Stimulated activated naive CD8-positive, alpha-beta T cell treated with anti-CD3 and anti-CD28 coated beads, Interleukin-15, amount 100 ng/mL, for 72 hours (primary cell): ENCODE results near the gene TRMO.

ENCODE experiments used
- ATAC-seq: fragments of 150-1000 bp; cut with Tn5 transposase; 2 replicates; pipeline ENCODE4 v1.10.0; 2021; ENCODE audit warnings: mild to moderate bottlenecking, moderate library complexity
- DNase-seq, 2 donors: peaks; one replicate each; pipeline ENCODE4 v3.0.0; 2021 to 2022
- H3K27ac Mint-ChIP-seq, 2 donors: one replicate each; pipeline ENCODE4 v1.8.0; 2022; ENCODE audit warnings: mild to moderate bottlenecking in 2 of 2, mixed read lengths in 2 of 2, moderate library complexity in 2 of 2
- H3K27me3 Mint-ChIP-seq: one replicate; pipeline ENCODE4 v1.8.0; 2022; ENCODE audit warnings: mixed read lengths
- H3K4me1 Mint-ChIP-seq: one replicate; pipeline ENCODE4 v1.8.0; 2022; ENCODE audit warnings: mild to moderate bottlenecking, mixed read lengths
- H3K4me3 Mint-ChIP-seq, 2 donors: one replicate each; pipeline ENCODE4 v1.8.0; 2022; ENCODE audit warnings: mild to moderate bottlenecking in 2 of 2, mixed read lengths in 2 of 2, moderate library complexity in 1 of 2
- H3K9me3 Mint-ChIP-seq, 2 donors: one replicate each; pipeline ENCODE4 v1.8.0; 2022; ENCODE audit warnings: mixed read lengths in 2 of 2

TRMO gene

GRCh38 chr9:97924386-97924785, 2.1 kb upstream of the TRMO start:
- no peak overlapping the region for H3K4me3 Mint-ChIP-seq
- peaks cover 36% of the 10 kb centered on the region for H3K4me1 Mint-ChIP-seq
- ATAC-seq (no peak), DNase-seq (no peak)
- no peaks in the 10 kb centered on the region for H3K27me3 Mint-ChIP-seq
- H3K27ac Mint-ChIP-seq = no peak overlapping the region
- no peaks in the 10 kb centered on the region for H3K9me3 Mint-ChIP-seq

GRCh38 chr9:97923529-97924108, 1.3 kb upstream of the TRMO start:
- no peaks in the 10 kb centered on the region for H3K9me3 Mint-ChIP-seq
- H3K4me3 Mint-ChIP-seq = peak overlapping the region; percentile 68 to 95
- no peaks in the 10 kb centered on the region for H3K27me3 Mint-ChIP-seq
- DNase-seq = peak; percentile 71 to 76
- H3K4me1 Mint-ChIP-seq = peaks cover 43% of the 10 kb centered on the region
- H3K27ac Mint-ChIP-seq = peak overlapping the region; percentile 98 to 100
- ATAC-seq = peak; percentile 36

- ATAC-seq (no peak), DNase-seq (no peak)
- Mint-ChIP-seq H3K4me3 (peak overlapping the region; percentile 85 to 95), H3K4me1 (peaks cover 58% of the 10 kb centered on the region), H3K27me3 (no peaks in the 10 kb centered on the region), H3K27ac (peak overlapping the region; percentile 92 to 99), H3K9me3 (no peaks in the 10 kb centered on the region)
These were observed 3.0 kb downstream of the TRMO start for GRCh38 chr9:97919217-97919813.

- DNase-seq (no peak), ATAC-seq (no peak)
- Mint-ChIP-seq H3K9me3 (no peaks in the 10 kb centered on the region), H3K4me1 (peaks cover 55% of the 10 kb centered on the region), H3K4me3 (peak overlapping the region; percentile 85 to 95), H3K27me3 (no peaks in the 10 kb centered on the region), H3K27ac (peak overlapping the region; percentile 92 to 99)
These were observed 3.7 kb downstream of the TRMO start for GRCh38 chr9:97918611-97919010.

GRCh38 chr9:97911970-97912369, 10.3 kb downstream of the TRMO start:
- ATAC-seq (no peak), DNase-seq (no peak)
- Mint-ChIP-seq H3K27me3 (no peaks in the 10 kb centered on the region), H3K27ac (no peak overlapping the region), H3K9me3 (no peaks in the 10 kb centered on the region), H3K4me3 (no peak overlapping the region), H3K4me1 (peaks cover 42% of the 10 kb centered on the region)

- Mint-ChIP-seq H3K9me3 (no peaks in the 10 kb centered on the region), H3K4me1 (peaks cover 42% of the 10 kb centered on the region), H3K4me3 (no peak overlapping the region), H3K27ac (no peak overlapping the region), H3K27me3 (no peaks in the 10 kb centered on the region)
- ATAC-seq (no peak), DNase-seq (no peak)
These were observed 10.8 kb downstream of the TRMO start for GRCh38 chr9:97911528-97911927.

- no peak for DNase-seq
- Mint-ChIP-seq H3K27me3 (no peaks in the 10 kb centered on the region), H3K4me1 (peaks cover 53% of the 10 kb centered on the region), H3K4me3 (no peak overlapping the region), H3K27ac (no peak overlapping the region), H3K9me3 (no peaks in the 10 kb centered on the region)
- ATAC-seq = no peak
These were observed 11.9 kb downstream of the TRMO start for GRCh38 chr9:97910357-97910756.

- peaks cover 58% of the 10 kb centered on the region for H3K4me1 Mint-ChIP-seq
These were observed 13.6 kb downstream of the TRMO start for GRCh38 chr9:97908705-97909104.

GRCh38 chr9:97907632-97908031, 14.7 kb downstream of the TRMO start:
- peaks cover 69% of the 10 kb centered on the region for H3K4me1 Mint-ChIP-seq

More at GRCh38 chr9:97908705-97909104, 13.6 kb downstream of the TRMO start:
- H3K4me3 Mint-ChIP-seq = no peak overlapping the region
- DNase-seq (no peak), ATAC-seq (no peak)
- H3K27ac Mint-ChIP-seq = no peak overlapping the region
- H3K27me3 Mint-ChIP-seq = no peaks in the 10 kb centered on the region
- no peaks in the 10 kb centered on the region for H3K9me3 Mint-ChIP-seq

GRCh38 chr9:97907046-97907445, 15.3 kb downstream of the TRMO start:
- Mint-ChIP-seq H3K4me3 (peak overlapping the region in 1 of 2 donors; percentile 78), H3K27ac (peak overlapping the region; percentile 38 to 86), H3K9me3 (no peaks in the 10 kb centered on the region), H3K27me3 (no peaks in the 10 kb centered on the region), H3K4me1 (peaks cover 73% of the 10 kb centered on the region)
- no peak for ATAC-seq
- no peak for DNase-seq

More at GRCh38 chr9:97907632-97908031, 14.7 kb downstream of the TRMO start:
- peak overlapping the region; percentile 7 to 49 for H3K27ac Mint-ChIP-seq
- ATAC-seq = no peak
- H3K27me3 Mint-ChIP-seq = no peaks in the 10 kb centered on the region
- H3K4me3 Mint-ChIP-seq = peak overlapping the region; percentile 6 to 7
- no peaks in the 10 kb centered on the region for H3K9me3 Mint-ChIP-seq
- no peak for DNase-seq

GRCh38 chr9:97906236-97906831, 16.0 kb downstream of the TRMO start:
- Mint-ChIP-seq H3K27me3 (no peaks in the 10 kb centered on the region), H3K4me3 (peak overlapping the region; percentile 74 to 78), H3K4me1 (peaks cover 80% of the 10 kb centered on the region), H3K27ac (peak overlapping the region; percentile 86 to 90), H3K9me3 (no peaks in the 10 kb centered on the region)
- ATAC-seq (no peak), DNase-seq (no peak)

- ATAC-seq (peak; percentile 72), DNase-seq (no peak)
- Mint-ChIP-seq H3K4me3 (peak overlapping the region; percentile 65 to 83), H3K27me3 (no peaks in the 10 kb centered on the region), H3K27ac (peak overlapping the region; percentile 85 to 90), H3K4me1 (peaks cover 85% of the 10 kb centered on the region), H3K9me3 (no peaks in the 10 kb centered on the region)
These were observed 17.1 kb downstream of the TRMO start for GRCh38 chr9:97905228-97905627.

- Mint-ChIP-seq H3K27ac (peak overlapping the region; percentile 85 to 90), H3K9me3 (no peaks in the 10 kb centered on the region), H3K4me1 (peaks cover 84% of the 10 kb centered on the region), H3K4me3 (peak overlapping the region; percentile 65 to 83), H3K27me3 (no peaks in the 10 kb centered on the region)
- DNase-seq (peak; percentile 36 to 58), ATAC-seq (peak; percentile 91)
These were observed 17.6 kb downstream of the TRMO start for GRCh38 chr9:97904725-97905124.

GRCh38 chr9:97903177-97903576, 19.1 kb downstream of the TRMO start:
- H3K4me1 Mint-ChIP-seq = peaks cover 75% of the 10 kb centered on the region

GRCh38 chr9:97900738-97901565, 21.3 kb downstream of the TRMO start:
- Mint-ChIP-seq H3K4me3 (no peak overlapping the region), H3K4me1 (peaks cover 57% of the 10 kb centered on the region), H3K27me3 (no peaks in the 10 kb centered on the region), H3K27ac (no peak overlapping the region), H3K9me3 (no peaks in the 10 kb centered on the region)
- DNase-seq (no peak), ATAC-seq (no peak)

More at GRCh38 chr9:97903177-97903576, 19.1 kb downstream of the TRMO start:
- Mint-ChIP-seq H3K9me3 (no peaks in the 10 kb centered on the region), H3K4me3 (no peak overlapping the region), H3K27ac (no peak overlapping the region), H3K27me3 (no peaks in the 10 kb centered on the region)
- DNase-seq (no peak), ATAC-seq (peak; percentile 52)
